Keratinocyte (primary cell): ENCODE results near the gene PEX16. TPM values are rescaled to one million over a fixed set of nuclear protein-coding genes. Genes with fewer than 3 reads are reported as not detected.

ENCODE experiments used
- DNase-seq: peaks from one replicate; pipeline ENCODE4 v3.0.0-alpha.2; 2011; ENCODE audit warnings: low read depth, missing footprints, low spot score
- FAIRE-seq: peaks from 2 replicates; lab custom pipeline; 2011; peaks lifted over from hg19 to GRCh38; lab: Jason Lieb, UNC
- H2AFZ ChIP-seq: 2 replicates; pipeline ENCODE4 v1.6.0; 2012; ENCODE audit warnings: low read length, control low read depth, inconsistent platforms; ENCODE audit not compliant: control insufficient read depth
- H3K27ac ChIP-seq: 2 replicates; pipeline ENCODE4 v1.5.1; 2011; ENCODE audit warnings: low read length; ENCODE audit not compliant: control insufficient read depth, insufficient read depth
- H3K27me3 ChIP-seq: 3 replicates; pipeline ENCODE4 v1.6.0; 2011; ENCODE audit warnings: low read length; ENCODE audit not compliant: control insufficient read depth, insufficient read depth; ENCODE audit errors: extremely low read depth
- H3K36me3 ChIP-seq, 2 experiments: 2 replicates in 1 of 2; 3 replicates in 1 of 2; pipeline ENCODE4 v1.5.1; 2011; ENCODE audit warnings: low read length in 2 of 2, mild to moderate bottlenecking in 1 of 2; ENCODE audit not compliant: control insufficient read depth in 2 of 2, insufficient read depth in 2 of 2; ENCODE audit errors: extremely low read depth in 1 of 2
- H3K4me1 ChIP-seq: 3 replicates; pipeline ENCODE4 v1.5.1; 2011; ENCODE audit warnings: low read length; ENCODE audit not compliant: control insufficient read depth, insufficient read depth; ENCODE audit errors: extremely low read depth
- H3K4me2 ChIP-seq: 3 replicates; pipeline ENCODE4 v1.6.0; 2011; ENCODE audit warnings: low read depth, low read length; ENCODE audit not compliant: control insufficient read depth, insufficient read depth; ENCODE audit errors: extremely low read depth
- H3K4me3 ChIP-seq, 3 experiments: fragments of 200-600 bp in 1 of 3; sonication (generic) in 1 of 3; 2 replicates in 2 of 3; 3 replicates in 1 of 3; pipeline ENCODE4 v1.5.1; 2011 to 2016; ENCODE audit warnings: low read length in 3 of 3, mild to moderate bottlenecking in 3 of 3, control low read depth in 2 of 3, inconsistent platforms in 1 of 3, low read depth in 1 of 3, mixed read lengths in 1 of 3, mixed run types in 1 of 3, moderate library complexity in 1 of 3; ENCODE audit not compliant: control insufficient read depth in 2 of 3, insufficient read depth in 2 of 3; ENCODE audit errors: extremely low read depth in 1 of 3
- H3K79me2 ChIP-seq: 2 replicates; pipeline ENCODE4 v1.6.0; 2012; ENCODE audit warnings: low read length; ENCODE audit not compliant: control insufficient read depth, insufficient read depth
- H3K9ac ChIP-seq: 3 replicates; pipeline ENCODE4 v1.6.0; 2011; ENCODE audit warnings: low read length; ENCODE audit not compliant: control insufficient read depth, insufficient read depth; ENCODE audit errors: extremely low read depth
- H3K9me1 ChIP-seq: 3 replicates; pipeline ENCODE4 v1.6.0; 2011; ENCODE audit warnings: low read length; ENCODE audit not compliant: control insufficient read depth, insufficient read depth; ENCODE audit errors: extremely low read depth
- H3K9me3 ChIP-seq: 2 replicates; pipeline ENCODE4 v1.5.1; 2012; ENCODE audit warnings: low read depth, low read length; ENCODE audit not compliant: control insufficient read depth
- H4K20me1 ChIP-seq: 3 replicates; pipeline ENCODE4 v1.6.0; 2011; ENCODE audit warnings: low read length; ENCODE audit not compliant: control insufficient read depth, insufficient read depth; ENCODE audit errors: extremely low read depth
- CTCF ChIP-seq, 3 experiments: IDR thresholded peaks in 1 of 3; conservative IDR thresholded peaks in 1 of 3; optimal IDR thresholded peaks in 1 of 3; 2 replicates in 2 of 3; 3 replicates in 1 of 3; pipeline versions ENCODE3 to v1.5.1; 2011; ENCODE audit warnings: low read length in 3 of 3, mild to moderate bottlenecking in 3 of 3, moderate library complexity in 2 of 3, control low read depth in 1 of 3, inconsistent platforms in 1 of 3; ENCODE audit not compliant: insufficient read depth in 2 of 3; ENCODE audit errors: extremely low read depth in 1 of 3
- EZH2 ChIP-seq: IDR thresholded peaks from one replicate; pipeline ENCODE4 v1.6.1; 2012; ENCODE audit warnings: inconsistent platforms, mild to moderate bottlenecking, low read length, moderate library complexity
- dilution Hi-C: fragments of 300-500 bp; cut with MboI; formaldehyde crosslinking; loops from one replicate; pipeline ENCODE4 v1.7.0; 2020; ENCODE audit warnings: low sequenced_read_pairs; ENCODE audit not compliant: extremely low pct_ligation_motif_present
- polyA plus RNA-seq, 5 experiments: library from polyadenylated mRNA; depleted of rRNA in 3 of 5; stranded (reverse) in 3 of 5; stranded (forward) in 1 of 5; unstranded in 1 of 5; fragments of >200 nt; gene quantifications; 1 replicate in 1 of 5; 2 replicates in 3 of 5; 3 replicates in 1 of 5; pipeline versions ENCODE4 v1.2.1 to v1.2.3, GENCODE V29; 2011 to 2012; ENCODE audit warnings: missing spikeins in 2 of 5, low read depth in 1 of 5, low replicate concordance in 1 of 5

The PEX16 gene
- polyA plus RNA-seq, 1 donor (not counting 4 experiments of a cell fraction or from before 2014, with no cell fraction given): 16.7 TPM

GRCh38 chr11:45959851-45960250 lies 42.2 kb upstream of the PEX16 start:
- Histone ChIP-seq H2AFZ (no peak overlapping the region), H3K27ac (no peak overlapping the region), H4K20me1 (no peaks in the 10 kb centered on the region), H3K9me1 (peaks cover 2% of the 10 kb centered on the region), H3K4me1 (no peaks in the 10 kb centered on the region), H3K4me3 (no peak overlapping the region), H3K4me2 (no peak overlapping the region), H3K79me2 (no peaks in the 10 kb centered on the region), H3K9ac (no peak overlapping the region), H3K27me3 (no peaks in the 10 kb centered on the region), H3K9me3 (no peaks in the 10 kb centered on the region), H3K36me3 (peaks cover 0 to 6% of the 10 kb centered on the region in 2 experiments)
- FAIRE-seq (no peak), DNase-seq (no peak)
- dilution Hi-C loops: no loop called here
- TF ChIP-seq EZH2: no peak
- TF ChIP-seq CTCF (optimal IDR thresholded peaks at IDR 0.05 in 1 of 3, IDR thresholded peaks at IDR 0.05 in 1 of 3, conservative IDR thresholded peaks at IDR 0.05 in 1 of 3; ENCODE audit: extremely low read depth in 1 of 3, insufficient read depth in 2 of 3, low read length in 3 of 3): no peak

- H3K27me3 ChIP-seq: no peaks in the 10 kb centered on the region
- dilution Hi-C loops: no loop called here
- H3K27ac ChIP-seq: no peak overlapping the region
- DNase-seq (no peak), FAIRE-seq (no peak)
- H2AFZ ChIP-seq: no peak overlapping the region
- H3K9ac ChIP-seq: no peak overlapping the region
- H3K4me2 ChIP-seq: no peak overlapping the region
- TF ChIP-seq EZH2 (no peak), CTCF (optimal IDR thresholded peaks at IDR 0.05 in 1 of 3, IDR thresholded peaks at IDR 0.05 in 1 of 3, conservative IDR thresholded peaks at IDR 0.05 in 1 of 3; ENCODE audit: extremely low read depth in 1 of 3, insufficient read depth in 2 of 3, low read length in 3 of 3) (no peak)
- H3K4me1 ChIP-seq: no peaks in the 10 kb centered on the region
- no peaks in the 10 kb centered on the region for H3K79me2 ChIP-seq
- H3K4me3 ChIP-seq: no peak overlapping the region
- H3K9me3 ChIP-seq: no peaks in the 10 kb centered on the region
- H3K9me1 ChIP-seq: no peaks in the 10 kb centered on the region
- H3K36me3 ChIP-seq: peaks cover 6 to 15% of the 10 kb centered on the region in 2 experiments
- H4K20me1 ChIP-seq: no peaks in the 10 kb centered on the region
Observed at GRCh38 chr11:45949992-45950407, 32.3 kb upstream of the PEX16 start.
